Muscle layer of duodenum (tissue), 2 donors: Measurements from ENCODE around the gene MRPS31.

Experiments
- H3K27ac ChIP-seq: one replicate; pipeline ENCODE4 v1.7.0; 2013; ENCODE audit warnings: mild to moderate bottlenecking, low read length
- H3K27me3 ChIP-seq: one replicate; pipeline ENCODE4 v1.7.0; 2013; ENCODE audit warnings: low read depth, mild to moderate bottlenecking, control low read depth, low read length
- H3K36me3 ChIP-seq, 2 donors: one replicate each; pipeline ENCODE4 v1.7.0; 2013; ENCODE audit warnings: low read length in 2 of 2, control low read depth in 1 of 2, mild to moderate bottlenecking in 1 of 2; ENCODE audit not compliant: insufficient read depth in 2 of 2, control insufficient read depth in 1 of 2
- H3K4me1 ChIP-seq, 2 donors: one replicate each; pipeline ENCODE4 v1.7.0; 2013; ENCODE audit warnings: low read length in 2 of 2, mild to moderate bottlenecking in 2 of 2, control low read depth in 1 of 2, moderate library complexity in 1 of 2; ENCODE audit not compliant: insufficient read depth in 2 of 2, control insufficient read depth in 1 of 2
- H3K4me3 ChIP-seq, 2 donors: one replicate each; pipeline ENCODE4 v1.7.0; 2013; ENCODE audit warnings: low read length in 2 of 2, low read depth in 1 of 2, mild to moderate bottlenecking in 1 of 2
- H3K9me3 ChIP-seq, 2 donors: one replicate each; pipeline ENCODE4 v1.7.0; 2013; ENCODE audit warnings: low read length in 2 of 2, control low read depth in 1 of 2, mild to moderate bottlenecking in 1 of 2; ENCODE audit not compliant: control insufficient read depth in 1 of 2
- donor health status: healthy.

The MRPS31 gene

DNA sequence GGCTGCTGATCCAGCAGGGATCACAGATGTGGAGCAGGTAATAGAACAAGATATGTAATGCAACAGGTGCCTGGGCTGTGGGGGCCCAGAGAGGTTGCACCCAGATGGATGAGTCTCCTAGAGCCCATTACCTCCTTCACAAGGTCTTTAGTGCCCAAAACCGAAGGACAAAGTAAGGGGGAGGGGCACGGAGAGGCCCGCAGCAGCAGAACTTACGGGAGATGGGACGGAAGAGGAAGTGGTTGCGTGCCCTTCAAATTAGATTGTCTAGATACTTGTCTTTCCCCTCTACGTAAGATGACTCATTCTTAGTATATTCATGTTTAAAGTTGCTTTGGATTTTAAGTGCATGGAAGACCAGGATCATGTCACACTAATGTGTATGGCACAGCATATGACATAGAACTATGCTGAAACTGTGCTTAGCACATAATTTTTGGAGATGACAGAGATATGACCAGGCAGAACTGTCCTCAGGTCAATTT is 5.7 kb upstream of the MRPS31 start:
- no peak overlapping the region for H3K4me3 ChIP-seq
- no peaks in the 10 kb centered on the region for H3K9me3 ChIP-seq
- no peak overlapping the region for H3K27ac ChIP-seq
- no peaks in the 10 kb centered on the region for H3K27me3 ChIP-seq
- peaks cover 0 to 8% of the 10 kb centered on the region in 2 donors for H3K4me1 ChIP-seq
- no peaks in the 10 kb centered on the region for H3K36me3 ChIP-seq

DNA sequence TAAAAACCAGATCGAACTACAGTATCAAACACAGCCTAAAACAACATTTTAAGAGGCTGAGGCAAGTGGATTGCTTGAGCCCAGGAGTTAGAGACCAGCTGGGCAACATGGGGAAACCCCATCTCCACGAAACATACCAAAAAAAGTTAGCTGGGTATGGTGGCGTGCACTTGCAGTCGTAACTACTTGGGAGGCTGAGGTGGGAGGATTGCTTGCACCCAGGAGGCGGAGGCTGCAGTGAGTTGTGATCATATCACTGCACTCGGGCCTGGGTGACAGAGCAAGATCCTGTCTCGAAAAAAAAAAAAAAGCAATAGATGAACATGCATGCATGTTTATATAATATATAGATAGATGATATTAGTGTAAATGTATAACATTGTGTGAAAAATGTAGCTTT is 5.2 kb upstream of the MRPS31 start:
- Histone ChIP-seq H3K4me1 (peaks cover 0 to 8% of the 10 kb centered on the region in 2 donors), H3K4me3 (no peak overlapping the region), H3K27me3 (no peaks in the 10 kb centered on the region), H3K36me3 (no peaks in the 10 kb centered on the region), H3K9me3 (no peaks in the 10 kb centered on the region), H3K27ac (no peak overlapping the region)

DNA sequence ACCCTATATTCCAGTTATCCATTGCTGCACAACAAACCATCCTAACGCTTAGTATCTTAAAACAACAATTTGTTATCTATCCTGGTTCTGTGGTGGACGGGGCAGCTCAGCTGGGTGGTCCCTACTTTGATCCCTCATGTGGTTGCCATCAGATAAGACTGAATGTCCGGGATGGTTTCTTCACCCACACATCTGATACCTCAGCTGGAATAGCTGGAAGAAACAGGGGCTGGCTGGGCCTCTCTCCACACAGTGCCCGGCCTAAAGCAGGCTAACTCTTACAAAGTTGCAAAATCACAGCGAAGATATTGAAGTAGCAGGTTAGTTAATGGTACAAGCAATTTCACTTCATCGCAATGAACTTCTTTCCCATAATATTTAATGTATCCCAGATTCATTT is 3.7 kb upstream of the MRPS31 start:
- Histone ChIP-seq H3K36me3 (no peaks in the 10 kb centered on the region), H3K27me3 (no peaks in the 10 kb centered on the region), H3K27ac (no peak overlapping the region), H3K4me3 (no peak overlapping the region), H3K9me3 (no peaks in the 10 kb centered on the region), H3K4me1 (peaks cover 9 to 16% of the 10 kb centered on the region in 2 donors)

DNA sequence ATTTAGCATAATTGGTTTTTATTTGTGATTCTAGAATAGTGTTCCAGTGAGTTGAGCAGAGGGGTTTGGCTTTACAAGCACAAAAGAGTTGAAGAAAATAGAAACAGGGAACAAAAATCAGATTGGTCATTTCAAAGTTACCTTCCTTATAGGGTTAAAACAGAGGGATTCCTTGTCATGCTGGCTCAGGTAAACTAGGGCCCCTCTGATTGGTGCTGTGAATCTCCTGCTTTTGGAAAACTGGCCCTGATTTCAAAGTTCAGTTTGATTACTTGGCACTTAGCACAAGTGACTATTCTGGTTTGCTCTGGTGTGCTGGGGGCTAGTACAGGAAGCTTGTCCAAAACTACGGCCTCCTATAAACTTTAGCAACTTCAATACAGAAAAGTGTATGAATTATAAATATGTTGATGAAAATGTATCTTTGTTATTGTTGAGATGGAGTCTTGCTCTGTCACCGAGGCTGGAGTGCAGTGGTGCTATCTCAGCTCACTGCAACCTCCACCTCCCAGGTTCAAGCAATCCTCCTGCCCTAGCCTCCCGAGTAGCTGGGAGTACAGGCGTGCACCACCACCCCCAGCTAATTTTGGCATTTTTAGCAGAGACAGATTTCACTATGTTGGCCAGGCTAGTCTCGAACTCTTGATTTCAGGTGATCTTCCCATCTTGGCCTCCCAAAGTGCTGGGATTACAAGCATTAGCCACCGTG is 1.9 kb upstream of the MRPS31 start:
- Histone ChIP-seq H3K27me3 (no peaks in the 10 kb centered on the region), H3K9me3 (no peaks in the 10 kb centered on the region), H3K4me1 (peaks cover 9 to 19% of the 10 kb centered on the region in 2 donors), H3K4me3 (no peak overlapping the region), H3K27ac (no peak overlapping the region), H3K36me3 (no peaks in the 10 kb centered on the region)

DNA sequence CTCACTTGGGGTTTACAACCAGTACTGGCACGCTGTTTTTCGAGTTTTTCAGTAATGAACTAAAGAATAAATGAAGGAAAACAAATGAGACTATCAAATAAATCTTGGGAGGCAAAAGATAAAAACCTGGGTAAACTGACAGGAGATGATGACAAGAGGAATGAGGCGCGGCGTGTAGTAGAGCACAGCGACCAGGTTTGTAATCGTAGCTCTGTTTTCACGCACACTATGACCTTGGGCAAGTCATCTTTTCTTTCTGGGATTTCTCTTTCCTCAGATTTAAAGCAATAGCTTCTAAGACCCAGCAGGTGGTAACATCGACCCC is 419 bp downstream of the MRPS31 start:
- Histone ChIP-seq H3K4me1 (peaks cover 9 to 11% of the 10 kb centered on the region in 2 donors), H3K9me3 (no peaks in the 10 kb centered on the region), H3K27me3 (no peaks in the 10 kb centered on the region), H3K36me3 (peaks cover 0 to 7% of the 10 kb centered on the region in 2 donors), H3K27ac (peak overlapping the region; percentile 96), H3K4me3 (peak overlapping the region; percentile 75 to 98)

DNA sequence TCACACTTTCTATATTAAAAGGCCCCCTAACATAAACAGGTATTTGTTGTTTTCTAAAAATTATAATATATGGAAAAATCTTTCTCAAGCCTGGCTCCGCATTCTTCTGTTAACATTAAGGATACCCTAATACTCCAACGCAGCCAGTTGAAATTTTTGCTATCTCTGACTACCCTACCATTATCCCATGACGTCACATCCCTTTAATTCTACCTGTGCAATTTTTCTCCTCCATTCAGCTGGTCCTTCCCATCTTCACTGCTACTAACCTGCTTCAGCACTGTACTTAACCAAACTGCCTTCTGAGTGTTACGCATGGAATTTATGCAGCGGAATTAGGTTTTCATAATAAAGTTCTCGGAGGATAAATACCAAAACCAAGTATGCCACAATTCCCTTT is 1.0 kb downstream of the MRPS31 start:
- Histone ChIP-seq H3K27ac (peak overlapping the region; percentile 96), H3K9me3 (no peaks in the 10 kb centered on the region), H3K27me3 (no peaks in the 10 kb centered on the region), H3K4me1 (peaks cover 9 to 11% of the 10 kb centered on the region in 2 donors), H3K4me3 (peak overlapping the region; percentile 75 to 98), H3K36me3 (peaks cover 0 to 10% of the 10 kb centered on the region in 2 donors)

DNA sequence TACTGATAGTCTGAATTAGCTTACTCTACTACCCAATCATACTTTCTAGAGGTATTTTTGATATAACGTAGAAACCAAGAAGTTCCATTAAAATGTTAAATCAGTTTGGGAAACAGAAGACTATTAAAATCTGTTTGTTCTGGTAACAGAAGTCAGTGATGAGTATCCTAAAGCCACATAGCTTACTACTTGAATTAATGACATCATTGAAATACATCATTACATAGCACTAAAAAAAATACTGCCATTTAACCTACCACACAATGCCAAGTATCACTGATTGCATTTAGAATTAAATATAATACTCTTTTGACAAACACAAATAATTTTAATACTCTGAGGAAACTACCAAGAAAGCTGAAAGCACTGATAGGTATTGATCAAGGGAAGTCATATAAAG is 5.4 kb downstream of the MRPS31 start:
- peaks cover 9 to 11% of the 10 kb centered on the region in 2 donors for H3K4me1 ChIP-seq
- H3K36me3 ChIP-seq = peaks cover 4 to 18% of the 10 kb centered on the region in 2 donors
- no peaks in the 10 kb centered on the region for H3K27me3 ChIP-seq
- no peaks in the 10 kb centered on the region for H3K9me3 ChIP-seq
- no peak overlapping the region for H3K27ac ChIP-seq
- H3K4me3 ChIP-seq = no peak overlapping the region

DNA sequence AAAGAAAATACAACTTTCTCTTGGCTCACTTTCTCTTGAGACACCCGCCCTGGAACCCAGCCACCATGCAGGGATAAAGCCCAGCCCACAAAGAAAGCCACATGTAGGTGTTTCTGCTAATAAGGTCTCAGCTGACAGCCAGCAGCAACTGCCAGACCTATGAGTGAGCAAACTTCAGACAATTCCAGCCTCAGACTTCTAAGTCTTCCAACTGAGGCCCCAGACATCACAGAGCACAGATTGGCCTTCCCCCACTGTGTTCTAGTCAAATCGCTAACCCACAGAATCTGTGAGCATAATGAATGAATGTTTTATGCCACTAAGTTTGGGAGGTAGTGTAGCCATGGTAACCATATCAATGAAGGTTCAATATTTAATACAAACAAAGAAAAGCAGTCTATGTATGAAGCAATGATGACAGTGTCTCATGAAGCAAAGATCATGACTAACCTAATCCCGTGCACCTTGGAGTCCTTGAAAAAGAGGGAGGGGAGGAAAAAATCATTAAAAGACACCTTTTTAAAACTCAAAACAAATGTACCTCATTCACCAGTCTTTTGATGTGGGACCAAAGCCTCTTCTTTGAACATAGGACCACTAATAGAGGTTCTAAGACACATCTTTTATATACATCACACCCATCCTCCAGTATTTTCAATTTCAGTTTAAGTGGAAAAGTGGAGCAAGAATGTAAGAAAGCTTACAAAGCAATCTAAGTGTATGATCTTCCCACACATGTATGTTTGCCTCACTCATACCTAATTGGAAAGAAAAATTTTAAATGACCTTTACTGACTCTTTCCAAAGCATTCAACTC is 6.2 kb downstream of the MRPS31 start:
- Histone ChIP-seq H3K27ac (no peak overlapping the region), H3K4me1 (peaks cover 1 to 4% of the 10 kb centered on the region in 2 donors), H3K4me3 (no peak overlapping the region), H3K36me3 (peaks cover 4 to 18% of the 10 kb centered on the region in 2 donors), H3K9me3 (no peaks in the 10 kb centered on the region), H3K27me3 (no peaks in the 10 kb centered on the region)

DNA sequence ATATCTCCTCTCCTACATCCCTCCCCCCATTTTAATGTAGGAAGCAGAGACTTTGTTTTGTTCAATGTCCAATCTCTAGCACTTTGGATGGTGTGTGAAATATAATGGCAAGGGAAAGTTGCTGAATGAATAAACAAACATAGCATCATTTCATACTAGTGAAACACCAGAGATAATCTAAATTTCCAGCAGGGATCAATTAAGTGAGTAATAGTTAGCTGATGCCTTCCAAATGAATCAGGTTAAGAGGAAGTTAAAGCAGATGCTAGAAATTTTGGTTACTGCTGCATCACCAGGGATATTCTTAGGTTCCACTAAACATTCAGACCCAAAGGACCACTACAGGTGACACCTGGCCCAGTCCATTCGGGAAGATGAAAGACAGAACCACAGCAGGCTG is 8.1 kb downstream of the MRPS31 start:
- H3K27me3 ChIP-seq = no peaks in the 10 kb centered on the region
- peaks cover 8 to 18% of the 10 kb centered on the region in 2 donors for H3K36me3 ChIP-seq
- no peaks in the 10 kb centered on the region for H3K4me1 ChIP-seq
- no peak overlapping the region for H3K27ac ChIP-seq
- H3K4me3 ChIP-seq = no peak overlapping the region
- H3K9me3 ChIP-seq = no peaks in the 10 kb centered on the region

DNA sequence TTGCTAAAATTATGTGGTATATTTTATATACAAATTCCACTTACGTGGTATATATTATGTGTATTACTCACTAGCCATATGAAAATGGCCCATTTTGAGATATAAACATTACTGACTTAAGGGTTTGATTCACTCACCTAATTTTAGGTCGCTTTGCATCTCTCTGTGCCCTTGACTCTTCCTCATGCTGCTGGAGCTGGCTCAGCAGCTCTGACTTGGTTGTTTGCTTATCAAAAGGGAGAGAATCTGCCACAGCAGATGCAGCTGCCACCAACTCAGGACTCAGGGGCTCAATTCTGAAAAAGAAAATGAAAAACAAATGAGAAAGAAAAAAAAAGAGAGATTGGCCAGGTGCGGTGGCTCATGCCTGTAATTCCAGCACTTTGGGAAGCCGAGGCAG is 12.2 kb downstream of the MRPS31 start:
- Histone ChIP-seq H3K27ac (no peak overlapping the region), H3K36me3 (peaks cover 15 to 25% of the 10 kb centered on the region in 2 donors)

DNA sequence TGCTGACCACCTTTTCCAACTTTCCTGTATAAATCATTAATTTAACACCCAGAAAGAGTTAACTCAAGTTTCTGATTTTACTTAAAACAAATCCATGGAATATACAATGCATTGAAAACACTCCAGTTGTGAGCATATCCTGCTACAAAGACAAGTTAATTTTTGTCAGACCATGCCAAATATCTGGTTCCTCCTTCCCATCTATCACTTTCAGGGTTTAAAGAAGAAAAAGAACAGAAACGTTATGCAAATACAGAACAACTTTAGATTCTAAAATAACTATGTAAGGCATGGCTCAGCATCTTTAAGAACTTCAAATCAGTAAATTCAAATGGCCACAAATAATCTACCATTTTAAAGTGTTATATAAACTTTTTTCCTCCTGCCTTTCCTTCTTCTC is 14.9 kb downstream of the MRPS31 start:
- Histone ChIP-seq H3K9me3 (no peaks in the 10 kb centered on the region), H3K27ac (no peak overlapping the region), H3K36me3 (peaks cover 19 to 37% of the 10 kb centered on the region in 2 donors), H3K4me3 (no peak overlapping the region), H3K27me3 (no peaks in the 10 kb centered on the region), H3K4me1 (no peaks in the 10 kb centered on the region)

More for the DNA sequence above, 12.2 kb downstream of the MRPS31 start:
- H3K4me1 ChIP-seq = no peaks in the 10 kb centered on the region
- no peaks in the 10 kb centered on the region for H3K27me3 ChIP-seq
- H3K4me3 ChIP-seq = no peak overlapping the region
- no peaks in the 10 kb centered on the region for H3K9me3 ChIP-seq
